Measurements from ENCODE around the gene STYXL2. TPM values are rescaled to one million over a fixed set of nuclear protein-coding genes. Genes with fewer than 3 reads are reported as not detected.

The STYXL2 gene
- total RNA-seq, 4 donors from 2014 or later, result 0.16 to 1.4 (median 0.22) TPM; not detected in 1

- TF ChIP-seq, protein P1, sequence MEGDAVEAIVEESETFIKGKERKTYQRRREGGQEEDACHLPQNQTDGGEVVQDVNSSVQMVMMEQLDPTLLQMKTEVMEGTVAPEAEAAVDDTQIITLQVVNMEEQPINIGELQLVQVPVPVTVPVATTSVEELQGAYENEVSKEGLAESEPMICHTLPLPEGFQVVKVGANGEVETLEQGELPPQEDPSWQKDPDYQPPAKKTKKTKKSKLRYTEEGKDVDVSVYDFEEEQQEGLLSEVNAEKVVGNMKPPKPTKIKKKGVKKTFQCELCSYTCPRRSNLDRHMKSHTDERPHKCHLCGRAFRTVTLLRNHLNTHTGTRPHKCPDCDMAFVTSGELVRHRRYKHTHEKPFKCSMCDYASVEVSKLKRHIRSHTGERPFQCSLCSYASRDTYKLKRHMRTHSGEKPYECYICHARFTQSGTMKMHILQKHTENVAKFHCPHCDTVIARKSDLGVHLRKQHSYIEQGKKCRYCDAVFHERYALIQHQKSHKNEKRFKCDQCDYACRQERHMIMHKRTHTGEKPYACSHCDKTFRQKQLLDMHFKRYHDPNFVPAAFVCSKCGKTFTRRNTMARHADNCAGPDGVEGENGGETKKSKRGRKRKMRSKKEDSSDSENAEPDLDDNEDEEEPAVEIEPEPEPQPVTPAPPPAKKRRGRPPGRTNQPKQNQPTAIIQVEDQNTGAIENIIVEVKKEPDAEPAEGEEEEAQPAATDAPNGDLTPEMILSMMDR (IDR thresholded peaks at IDR 0.05; ENCODE audit: low read depth), result no peak
Measured at GRCh38 chr1:167066333-167067122, 27.3 kb upstream of the STYXL2 start.

DNA sequence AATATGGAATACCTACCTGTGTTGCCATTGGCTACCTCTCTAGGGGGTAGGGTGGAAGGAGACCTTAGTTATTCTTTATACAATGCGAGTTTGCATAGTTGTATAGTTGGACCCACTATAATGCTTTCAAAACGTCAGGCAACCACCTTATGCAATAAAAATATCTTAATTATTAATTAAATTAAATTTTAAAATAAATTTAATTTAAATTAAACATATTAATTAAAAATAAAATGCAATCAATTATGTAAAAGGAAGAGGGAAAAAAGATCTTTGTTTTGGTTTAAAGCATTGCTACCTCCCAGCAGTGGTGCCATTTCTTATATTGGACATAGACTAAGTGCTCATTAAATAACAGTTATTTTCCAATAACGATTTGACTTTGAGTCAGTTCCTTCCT lies 26.0 kb upstream of the STYXL2 start:
- TF ChIP-seq, protein P1 (IDR thresholded peaks at IDR 0.05; ENCODE audit: low read depth), result no peak

DNA sequence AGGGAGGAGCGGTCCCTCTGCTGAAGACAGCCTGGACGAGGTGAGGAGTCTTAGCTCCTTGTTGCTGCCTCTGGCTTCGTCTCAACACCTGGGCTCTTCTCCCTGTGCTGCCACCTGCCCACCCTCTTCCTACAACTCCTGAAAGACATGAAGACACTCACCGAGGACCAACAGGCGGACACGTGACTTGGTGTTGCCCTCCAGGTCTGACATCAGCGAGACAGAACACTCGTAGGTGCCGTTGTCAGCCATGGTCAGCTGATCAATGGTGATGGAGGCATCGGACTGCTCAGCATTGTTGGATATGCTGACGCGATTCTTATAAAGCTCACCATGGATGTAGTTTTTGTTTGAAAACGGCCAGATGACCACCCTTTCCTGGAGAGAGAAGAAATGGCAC lies 25.1 kb upstream of the STYXL2 start:
- TF ChIP-seq, protein P1 (IDR thresholded peaks at IDR 0.05; ENCODE audit: low read depth), result no peak

GRCh38 chr1:167071286-167071685 lies 22.6 kb upstream of the STYXL2 start:
- TF ChIP-seq, protein P1 (IDR thresholded peaks at IDR 0.05; ENCODE audit: low read depth), result no peak

- TF ChIP-seq, protein P1 (IDR thresholded peaks at IDR 0.05; ENCODE audit: low read depth), result no peak
Measured at GRCh38 chr1:167076136-167076710, 17.7 kb upstream of the STYXL2 start.

- TF ChIP-seq, protein P1 (IDR thresholded peaks at IDR 0.05; ENCODE audit: low read depth), result no peak
Measured at GRCh38 chr1:167077128-167077867, 16.6 kb upstream of the STYXL2 start.

- TF ChIP-seq, protein P1 (IDR thresholded peaks at IDR 0.05; ENCODE audit: low read depth), result no peak
Measured at GRCh38 chr1:167077868-167078210, 16.0 kb upstream of the STYXL2 start.
